Left ventricle myocardium inferior (tissue), 1 donor: ENCODE results near the gene TEAD2. TPM values are rescaled to one million over a fixed set of nuclear protein-coding genes. Genes with fewer than 3 reads are reported as not detected.

Experiments
- DNase-seq: peaks from one replicate; pipeline ENCODE4 v3.0.0-alpha.2; 2020
- H3K27ac ChIP-seq: fragments of 200-600 bp; replicated peaks from 2 replicates; pipeline ENCODE4 v1.8.0; 2021
- H3K27me3 ChIP-seq: fragments of 200-600 bp; 2 replicates; pipeline ENCODE4 v1.8.0; 2021; ENCODE audit warnings: low read depth
- H3K36me3 ChIP-seq: fragments of 200-600 bp; 2 replicates; pipeline ENCODE4 v1.8.0; 2021
- H3K4me1 ChIP-seq: fragments of 200-600 bp; 2 replicates; pipeline ENCODE4 v1.8.0; 2021
- H3K4me3 ChIP-seq: fragments of 200-600 bp; 2 replicates; pipeline ENCODE4 v1.8.0; 2021; ENCODE audit warnings: mild to moderate bottlenecking, moderate library complexity
- H3K9me3 ChIP-seq: fragments of 200-600 bp; replicated peaks from 2 replicates; pipeline ENCODE4 v1.8.0; 2021
- intact Hi-C: fragments of 100-400 bp; cut with micrococcal nuclease; formaldehyde crosslinking; loops from one replicate; pipeline ENCODE4 v1.11.0; 2022
- total RNA-seq: library from RNA; stranded (reverse); fragmentation: NEBNext Ultra II Directional; extraction: Animal tissue kit (Norgen Biotek cat#: 25700); gene quantifications from one replicate; pipeline ENCODE4 v1.2.1, GENCODE V29; 2021
- TF ChIP-seq, protein P1 (sequence below): fragments of 200-600 bp; IDR thresholded peaks from 2 replicates; pipeline ENCODE4 v1.8.0; 2021; ENCODE audit warnings: antibody characterized with exemption, mild to moderate bottlenecking, borderline replicate concordance
- donor health status: DM: no; HTN: yes; CAD: no; lungs with severe emphysema.

The TEAD2 gene
- total RNA-seq, 1 donor from 2014 or later, result 44.1 TPM

DNA sequence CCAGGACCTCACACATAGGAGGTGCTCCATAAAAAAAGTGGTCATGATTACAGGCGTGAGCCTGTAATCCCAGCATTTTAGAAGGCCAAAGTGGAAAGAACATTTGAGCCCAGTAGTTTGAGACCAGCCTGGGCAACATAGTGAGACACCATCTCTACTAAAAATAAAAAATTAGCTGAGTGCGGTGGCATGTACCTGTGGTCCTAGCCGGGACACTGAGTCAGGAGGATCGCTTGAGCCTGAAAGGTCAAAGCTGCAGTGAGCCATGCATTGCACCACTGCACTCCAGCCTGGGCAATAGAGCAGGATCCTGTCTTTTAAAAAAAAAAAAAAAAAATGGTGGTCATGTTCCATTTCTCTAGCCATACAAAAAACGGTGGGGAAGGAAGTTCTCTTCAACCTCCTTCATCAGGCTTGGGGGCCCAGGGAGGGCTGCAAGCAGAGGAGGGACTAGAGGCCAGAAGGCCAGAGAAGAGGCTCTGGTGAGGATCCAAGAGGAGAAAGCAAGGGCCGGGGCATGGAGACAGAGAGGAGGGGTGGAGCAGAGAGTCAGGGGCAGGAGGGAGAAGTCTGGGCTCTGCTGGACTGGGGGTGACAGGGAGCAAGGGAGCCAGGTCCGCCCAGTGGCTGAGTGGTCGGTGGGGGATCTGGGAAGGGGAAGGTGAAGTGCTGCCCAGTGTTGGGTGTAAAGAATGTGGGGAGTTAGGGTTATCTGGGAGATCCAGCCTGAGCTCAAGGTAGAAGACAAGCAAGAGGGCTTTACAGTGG, 34.7 kb upstream of the TEAD2 start:
- Histone ChIP-seq H3K27me3 (peaks cover 72% of the 10 kb centered on the region), H3K27ac (no peak overlapping the region), H3K36me3 (no peaks in the 10 kb centered on the region), H3K9me3 (no peaks in the 10 kb centered on the region), H3K4me3 (no peak overlapping the region), H3K4me1 (no peaks in the 10 kb centered on the region)
- intact Hi-C loops, result loop anchor here (10.0 kb wide), 1 partner anchor 48 kb away; the partner anchor contains the start of gene SLC17A7
- TF ChIP-seq, protein P1, sequence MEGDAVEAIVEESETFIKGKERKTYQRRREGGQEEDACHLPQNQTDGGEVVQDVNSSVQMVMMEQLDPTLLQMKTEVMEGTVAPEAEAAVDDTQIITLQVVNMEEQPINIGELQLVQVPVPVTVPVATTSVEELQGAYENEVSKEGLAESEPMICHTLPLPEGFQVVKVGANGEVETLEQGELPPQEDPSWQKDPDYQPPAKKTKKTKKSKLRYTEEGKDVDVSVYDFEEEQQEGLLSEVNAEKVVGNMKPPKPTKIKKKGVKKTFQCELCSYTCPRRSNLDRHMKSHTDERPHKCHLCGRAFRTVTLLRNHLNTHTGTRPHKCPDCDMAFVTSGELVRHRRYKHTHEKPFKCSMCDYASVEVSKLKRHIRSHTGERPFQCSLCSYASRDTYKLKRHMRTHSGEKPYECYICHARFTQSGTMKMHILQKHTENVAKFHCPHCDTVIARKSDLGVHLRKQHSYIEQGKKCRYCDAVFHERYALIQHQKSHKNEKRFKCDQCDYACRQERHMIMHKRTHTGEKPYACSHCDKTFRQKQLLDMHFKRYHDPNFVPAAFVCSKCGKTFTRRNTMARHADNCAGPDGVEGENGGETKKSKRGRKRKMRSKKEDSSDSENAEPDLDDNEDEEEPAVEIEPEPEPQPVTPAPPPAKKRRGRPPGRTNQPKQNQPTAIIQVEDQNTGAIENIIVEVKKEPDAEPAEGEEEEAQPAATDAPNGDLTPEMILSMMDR, result no peak
- no peak for DNase-seq

DNA sequence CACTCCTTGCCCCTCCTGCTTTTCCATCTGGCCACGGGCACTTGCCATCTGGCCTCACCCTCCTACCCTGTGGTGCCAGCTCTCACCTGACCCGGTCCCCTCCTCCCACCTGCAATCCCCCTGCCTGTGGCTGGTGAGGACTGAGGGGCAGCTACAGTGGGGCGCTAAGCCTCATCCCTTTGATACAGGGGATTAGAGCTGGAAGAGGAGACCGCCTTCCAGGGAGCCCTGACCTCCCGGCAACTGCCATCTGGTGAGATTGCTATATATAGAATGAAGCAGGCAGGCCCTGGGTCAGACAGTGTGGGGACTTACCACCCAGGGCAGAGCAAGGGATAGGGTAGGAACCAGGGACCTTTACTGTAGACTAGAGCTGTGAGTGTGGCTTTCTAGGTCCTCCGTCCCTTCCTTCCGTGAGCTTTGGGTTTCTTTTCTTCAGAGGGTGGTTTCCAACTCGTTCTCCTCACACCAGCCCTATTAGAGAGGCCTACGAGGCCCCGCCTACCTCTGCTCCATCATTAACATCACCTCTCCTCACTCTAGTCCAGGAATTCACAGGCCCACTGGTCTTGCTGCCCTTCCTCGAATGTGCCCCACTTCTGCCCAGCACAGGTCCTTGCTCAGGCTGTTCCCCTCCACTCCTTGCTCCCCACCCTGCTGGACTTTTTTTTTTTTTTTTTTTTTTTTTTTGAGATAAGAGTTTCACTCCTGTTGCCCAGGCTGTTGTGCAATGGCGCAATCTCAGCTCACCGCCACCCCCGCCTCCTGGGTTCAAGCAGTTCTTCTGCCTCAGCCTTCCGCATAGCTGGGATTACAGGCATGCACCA, 33.6 kb upstream of the TEAD2 start:
- no peaks in the 10 kb centered on the region for H3K36me3 ChIP-seq
- H3K27ac ChIP-seq, result no peak overlapping the region
- H3K9me3 ChIP-seq, result no peaks in the 10 kb centered on the region
- no peak overlapping the region for H3K4me3 ChIP-seq
- no peak for DNase-seq
- peaks cover 74% of the 10 kb centered on the region for H3K27me3 ChIP-seq
- intact Hi-C loops, result loop anchor here (10.0 kb wide), 1 partner anchor 49 kb away; the partner anchor contains the start of gene SLC17A7
- TF ChIP-seq, protein P1, result no peak
- H3K4me1 ChIP-seq, result no peaks in the 10 kb centered on the region

DNA sequence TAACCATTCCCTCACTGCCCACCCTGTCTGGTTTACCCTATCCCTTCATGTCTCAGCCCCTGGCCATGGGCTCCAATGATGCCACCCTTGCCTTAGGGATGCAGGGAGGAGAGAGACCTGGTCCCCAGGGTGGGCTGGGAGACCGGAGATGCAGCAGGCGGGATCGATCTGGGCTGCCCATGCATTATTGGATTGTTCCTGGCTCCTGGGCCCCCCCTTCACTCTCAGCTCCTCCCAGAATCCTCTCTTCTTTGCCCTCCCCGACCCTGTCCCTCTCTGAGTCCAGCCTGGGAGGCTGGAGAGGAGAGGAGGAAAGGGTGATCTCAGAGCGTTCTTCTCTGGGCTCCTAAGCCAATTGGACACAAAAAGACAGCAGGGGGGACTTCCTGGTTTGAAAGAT, 31.7 kb upstream of the TEAD2 start:
- no peak overlapping the region for H3K4me3 ChIP-seq
- intact Hi-C loops, result loop anchor here (10.0 kb wide), 1 partner anchor 51 kb away; the partner anchor contains the start of gene SLC17A7
- no peaks in the 10 kb centered on the region for H3K4me1 ChIP-seq
- no peak for DNase-seq
- no peak overlapping the region for H3K27ac ChIP-seq
- H3K27me3 ChIP-seq, result peaks cover 85% of the 10 kb centered on the region
- H3K36me3 ChIP-seq, result no peaks in the 10 kb centered on the region
- no peaks in the 10 kb centered on the region for H3K9me3 ChIP-seq
- TF ChIP-seq, protein P1, result no peak

DNA sequence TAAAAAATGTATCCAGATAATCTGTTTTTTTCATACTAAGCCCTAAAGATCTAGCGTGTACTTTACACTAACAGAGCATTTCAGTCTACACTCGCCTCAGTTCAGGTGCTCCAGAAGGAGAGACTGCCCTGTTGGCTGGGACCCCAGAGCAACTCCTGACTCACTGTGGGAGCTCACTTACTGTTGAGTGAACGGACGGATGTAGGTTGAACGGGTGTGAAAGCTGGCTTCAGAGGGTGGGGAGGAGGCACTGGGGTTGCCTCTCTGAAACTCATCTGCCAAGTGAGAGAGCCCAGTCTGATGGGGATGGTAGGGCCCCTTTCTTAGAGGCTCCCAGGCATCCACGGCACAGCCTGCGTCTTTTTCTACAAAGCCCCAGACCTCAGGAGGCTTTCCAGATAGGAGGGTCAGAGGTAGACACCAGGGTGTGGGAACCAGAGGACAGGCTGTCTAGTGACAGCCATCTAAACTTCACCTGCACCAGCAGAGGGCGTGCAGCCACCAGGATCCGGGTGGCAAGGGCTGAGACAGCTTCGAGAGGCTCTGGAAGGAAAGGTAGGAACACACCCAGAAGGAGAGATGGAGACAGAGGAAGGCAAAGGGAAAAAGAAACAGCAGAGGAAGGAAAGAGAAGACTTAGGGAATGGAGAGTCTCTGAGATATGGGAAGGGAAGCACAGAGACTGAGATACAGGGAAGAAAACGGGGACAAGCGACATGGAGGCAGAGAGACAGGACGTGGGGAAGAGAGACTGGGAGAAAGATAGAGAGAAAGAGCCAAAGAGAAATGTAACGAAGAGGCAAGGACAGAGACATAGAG, 29.6 kb upstream of the TEAD2 start:
- TF ChIP-seq, protein P1, result peak; percentile 87

DNA sequence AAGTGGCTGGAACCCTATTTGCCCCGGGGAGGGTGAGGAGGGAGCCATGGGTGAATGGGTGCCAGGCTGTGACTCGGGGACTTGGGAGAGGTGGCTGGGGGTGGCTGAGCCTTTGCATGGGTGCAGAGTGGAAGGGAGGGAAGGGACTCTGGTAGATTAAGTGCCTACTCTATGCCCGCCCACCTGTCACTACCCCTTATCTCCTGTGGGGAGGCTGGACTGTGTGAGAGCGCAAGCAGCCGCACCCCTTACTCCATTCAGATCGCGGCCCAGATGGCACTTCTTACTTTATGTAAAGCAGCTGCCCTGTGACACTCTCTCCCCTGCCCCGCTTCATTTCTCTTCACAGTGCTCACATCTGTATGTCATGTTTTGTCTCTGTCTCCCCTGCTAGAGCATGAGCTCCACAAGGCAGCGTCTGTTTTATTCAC, 28.7 kb upstream of the TEAD2 start:
- no peak overlapping the region for H3K27ac ChIP-seq
- no peak overlapping the region for H3K4me3 ChIP-seq
- H3K36me3 ChIP-seq, result no peaks in the 10 kb centered on the region
- H3K27me3 ChIP-seq, result peaks cover 79% of the 10 kb centered on the region
- no peak for DNase-seq
- no peaks in the 10 kb centered on the region for H3K9me3 ChIP-seq
- intact Hi-C loops, result loop anchor here (10.0 kb wide), 1 partner anchor 54 kb away; the partner anchor contains the start of gene SLC17A7
- H3K4me1 ChIP-seq, result no peaks in the 10 kb centered on the region
- TF ChIP-seq, protein P1, result no peak

More for the DNA sequence above, 29.6 kb upstream of the TEAD2 start:
- DNase-seq, result peak; percentile 77
- intact Hi-C loops, result loop anchor here (10.0 kb wide), 1 partner anchor 53 kb away; the partner anchor contains the start of gene SLC17A7
- Histone ChIP-seq H3K27me3 (peaks cover 86% of the 10 kb centered on the region), H3K9me3 (no peaks in the 10 kb centered on the region), H3K27ac (no peak overlapping the region), H3K4me1 (no peaks in the 10 kb centered on the region), H3K36me3 (no peaks in the 10 kb centered on the region), H3K4me3 (no peak overlapping the region)
